Kidney (tissue), 14 donors: Measurements from ENCODE around the gene PRXL2A. TPM values are rescaled to one million over a fixed set of nuclear protein-coding genes. Genes with fewer than 3 reads are reported as not detected.

Experiments used
- DNase-seq, 5 donors: peaks; one replicate each; pipeline ENCODE4 v3.0.0-alpha.2; 2013 to 2020
- FAIRE-seq: peaks from 2 replicates; lab custom pipeline; 2012; peaks lifted over from hg19 to GRCh38; lab: Jason Lieb, UNC
- H3K27ac ChIP-seq, 2 donors: one replicate each; pipeline ENCODE4 v1.7.0; 2013; ENCODE audit warnings: low read depth in 2 of 2, low read length in 2 of 2, inconsistent platforms in 1 of 2
- H3K27me3 ChIP-seq: one replicate; pipeline ENCODE4 v1.7.1; 2013; ENCODE audit warnings: low read length, inconsistent platforms; ENCODE audit not compliant: control insufficient read depth, insufficient read depth
- H3K36me3 ChIP-seq, 3 donors: one replicate each; pipeline versions ENCODE4 v1.7.0 to v1.7.1; 2013; ENCODE audit warnings: low read length in 3 of 3, control low read depth in 1 of 3, inconsistent platforms in 1 of 3; ENCODE audit not compliant: insufficient read depth in 3 of 3, control insufficient read depth in 2 of 3
- H3K4me1 ChIP-seq, 3 donors: one replicate each; pipeline versions ENCODE4 v1.7.0 to v1.7.1; 2013; ENCODE audit warnings: low read length in 3 of 3, inconsistent platforms in 1 of 3, low read depth in 1 of 3; ENCODE audit not compliant: control insufficient read depth in 2 of 3, insufficient read depth in 2 of 3
- H3K4me3 ChIP-seq, 3 donors: one replicate each; pipeline versions ENCODE4 v1.7.0 to v1.8.1; 2013; ENCODE audit warnings: low read length in 3 of 3, control low read depth in 1 of 3, inconsistent platforms in 1 of 3
- H3K9ac ChIP-seq, 3 donors: one replicate each; pipeline versions ENCODE4 v1.7.0 to v1.7.1; 2013; ENCODE audit warnings: low read length in 3 of 3, control low read depth in 1 of 3, inconsistent platforms in 1 of 3
- H3K9me3 ChIP-seq, 3 donors: one replicate each; pipeline versions ENCODE4 v1.7.0 to v1.7.1; 2013; ENCODE audit warnings: low read length in 3 of 3, control low read depth in 1 of 3, inconsistent platforms in 1 of 3; ENCODE audit not compliant: control insufficient read depth in 2 of 3, insufficient read depth in 1 of 3
- CTCF ChIP-seq: IDR thresholded peaks from 3 replicates; pipeline ENCODE4 v1.5.1; 2012; ENCODE audit warnings: mild to moderate bottlenecking, moderate library complexity, borderline replicate concordance; ENCODE audit not compliant: insufficient read depth; ENCODE audit errors: extremely low read depth
- intact Hi-C: fragments of 100-400 bp; cut with DNase I; formaldehyde crosslinking; loops from one replicate; pipeline ENCODE4 v1.11.1; 2022
- polyA plus RNA-seq: library from polyadenylated mRNA; stranded (reverse); fragments of 350-450 nt; fragmentation: Illumina TruSeq; extraction: RNeasy Lipid Tissue Mini Kit (QIAGEN cat#74804); gene quantifications from one replicate; pipeline ENCODE4 v1.2.3, GENCODE V29; 2014; ENCODE audit warnings: low read depth, low replicate concordance; ENCODE audit not compliant: insufficient read depth
- total RNA-seq: library from RNA; stranded (reverse); fragmentation: NEBNext Ultra II Directional; extraction: Animal tissue kit (Norgen Biotek cat#: 25700); gene quantifications from one replicate; pipeline ENCODE4 v1.2.1, GENCODE V29; 2021
- donor health status: control.
- donor health status: control.
- donor health status: control.
- donor health status: control.
- donor health status: control.
- donor health status: DM: yes; HTN: yes; CAD: no.
- donor health status: Normal renal cell carcinoma (clear cell type).

The PRXL2A gene
- total and polyA plus RNA-seq, 2 donors from 2014 or later, result 69.4 to 101 TPM

DNA sequence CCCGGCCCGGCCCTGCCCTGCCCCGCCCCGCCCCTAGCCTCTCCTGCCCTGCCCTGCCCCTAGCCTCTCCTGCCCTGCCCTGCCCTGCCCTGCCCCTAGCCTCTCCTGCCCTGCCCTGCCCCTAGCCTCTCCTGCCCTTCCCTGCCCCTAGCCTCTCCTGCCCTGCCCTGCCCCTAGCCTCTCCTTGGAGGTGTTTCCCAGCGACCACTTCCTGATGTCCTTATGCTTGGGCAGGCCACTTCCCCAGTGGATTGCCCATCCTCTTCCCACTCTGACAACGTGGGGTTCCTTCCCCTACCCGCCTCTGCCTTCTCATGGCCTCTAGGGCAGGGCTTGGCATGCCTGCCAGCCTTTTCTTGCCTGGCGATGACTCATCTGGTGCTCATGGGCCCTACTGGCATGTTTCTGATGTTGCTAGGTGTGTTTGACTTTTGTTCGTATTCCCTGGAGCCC is 21.2 kb downstream of the PRXL2A start:
- intact Hi-C loops, result no loop called here
- no peak for TF ChIP-seq CTCF
- H3K27ac ChIP-seq, result no peak overlapping the region
- no peak overlapping the region for H3K4me3 ChIP-seq
- no peak for FAIRE-seq
- DNase-seq, result peak in 1 of 5 donors; percentile 80
- H3K9me3 ChIP-seq, result no peaks in the 10 kb centered on the region
- no peak overlapping the region for H3K9ac ChIP-seq
- H3K4me1 ChIP-seq, result no peaks in the 10 kb centered on the region
- peaks cover 9 to 37% (median 14%) of the 10 kb centered on the region in 3 donors for H3K36me3 ChIP-seq
- no peaks in the 10 kb centered on the region for H3K27me3 ChIP-seq

DNA sequence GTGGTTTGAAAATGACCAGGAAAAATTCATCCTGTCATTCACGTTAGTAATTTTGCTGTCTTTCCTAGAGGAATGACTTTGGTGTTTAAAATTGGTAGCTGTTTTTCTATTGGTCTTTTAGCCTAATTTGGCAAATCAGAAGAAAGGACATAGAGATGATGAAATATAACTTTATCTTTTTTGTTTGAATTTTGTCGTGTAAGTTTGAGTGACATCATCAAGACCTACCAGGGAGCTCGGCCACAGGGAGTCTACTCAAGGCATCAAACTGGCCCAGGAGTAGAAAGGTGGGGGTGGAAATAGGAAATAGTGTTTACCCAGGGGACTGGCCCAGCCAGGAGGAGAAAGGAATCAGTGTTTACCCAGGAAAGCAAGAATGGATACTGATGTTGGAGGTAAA is 24.8 kb downstream of the PRXL2A start:
- Histone ChIP-seq H3K4me3 (no peak overlapping the region), H3K9me3 (no peaks in the 10 kb centered on the region), H3K4me1 (peaks cover 0 to 2% (median 0%) of the 10 kb centered on the region in 3 donors), H3K27me3 (no peaks in the 10 kb centered on the region), H3K9ac (no peak overlapping the region), H3K27ac (no peak overlapping the region), H3K36me3 (peaks cover 0 to 9% (median 6%) of the 10 kb centered on the region in 3 donors)
- FAIRE-seq (no peak), DNase-seq (no peak)
- intact Hi-C loops, result no loop called here
- no peak for TF ChIP-seq CTCF

DNA sequence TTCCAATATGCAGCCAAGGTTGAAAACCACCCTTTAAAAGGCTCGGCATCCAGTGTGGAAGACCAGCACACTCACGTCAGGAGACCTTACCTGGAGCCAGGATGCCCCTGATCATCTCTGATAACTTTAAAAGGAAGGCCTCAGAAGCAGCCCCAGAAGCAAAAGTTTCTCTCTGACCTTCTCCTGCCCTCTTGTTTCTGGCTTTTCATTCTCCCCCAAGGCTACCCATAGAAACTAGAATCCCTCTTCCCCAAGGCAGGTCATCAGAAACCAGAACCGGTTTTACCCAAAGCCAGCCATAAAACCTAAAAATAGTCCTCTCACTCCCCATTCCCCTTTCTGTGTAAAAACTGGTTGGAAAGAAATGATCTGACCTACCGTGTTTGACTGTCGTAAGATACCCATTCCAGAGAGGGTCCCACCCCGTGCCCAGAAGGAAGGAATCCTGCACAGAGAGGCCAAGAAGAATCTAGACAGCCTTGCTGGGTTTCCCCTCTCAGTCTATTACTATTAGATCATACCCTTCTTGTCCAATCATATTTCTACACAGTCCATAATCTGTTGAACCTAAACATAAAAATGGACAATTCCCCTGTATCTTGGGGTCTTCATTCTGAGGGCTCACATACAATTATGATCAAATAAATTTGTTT is 28.2 kb downstream of the PRXL2A start:
- intact Hi-C loops, result no loop called here
- FAIRE-seq (no peak), DNase-seq (no peak)
- Histone ChIP-seq H3K4me3 (no peak overlapping the region), H3K27me3 (no peaks in the 10 kb centered on the region), H3K9me3 (no peaks in the 10 kb centered on the region), H3K4me1 (peaks cover 0 to 2% (median 0%) of the 10 kb centered on the region in 3 donors), H3K27ac (no peak overlapping the region), H3K9ac (peak overlapping the region in 1 of 3 donors; percentile 28), H3K36me3 (peaks cover 0 to 8% (median 0%) of the 10 kb centered on the region in 3 donors)
- TF ChIP-seq CTCF, result no peak

DNA sequence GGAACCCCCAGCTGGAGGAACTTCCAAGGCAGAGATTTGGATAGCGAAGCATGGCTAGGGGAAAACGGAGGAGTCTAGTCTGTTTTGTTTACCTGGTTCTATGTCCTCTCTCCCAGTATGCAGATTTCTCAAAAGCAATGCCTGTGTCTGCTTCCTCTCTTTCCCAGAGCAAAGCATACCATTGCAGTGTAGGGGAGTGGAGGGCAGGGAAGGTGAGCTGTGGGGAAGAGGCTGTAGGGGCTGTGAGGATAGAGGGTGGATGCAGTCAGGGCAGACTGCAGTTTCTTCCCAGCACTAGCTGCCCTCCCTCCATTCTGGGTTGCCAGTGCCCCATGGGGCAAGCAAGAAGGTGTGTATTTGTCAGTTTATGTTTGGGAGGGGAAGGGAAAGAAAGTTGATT is 28.9 kb downstream of the PRXL2A start:
- DNase-seq, result no peak
- Histone ChIP-seq H3K36me3 (peaks cover 0 to 3% (median 0%) of the 10 kb centered on the region in 3 donors), H3K27me3 (no peaks in the 10 kb centered on the region), H3K4me1 (peaks cover 0 to 2% (median 0%) of the 10 kb centered on the region in 3 donors), H3K27ac (peak overlapping the region in 1 of 2 donors; percentile 0), H3K9me3 (no peaks in the 10 kb centered on the region), H3K9ac (no peak overlapping the region), H3K4me3 (no peak overlapping the region)
- intact Hi-C loops, result no loop called here
- TF ChIP-seq CTCF, result no peak
- FAIRE-seq, result no peak
